Measurements from ENCODE around the gene XRCC3. TPM values are rescaled to one million over a fixed set of nuclear protein-coding genes. Genes with fewer than 3 reads are reported as not detected.

XRCC3 gene
- polyA plus RNA-seq, 3 donors = 0.66 to 8.1 (median 2.0) TPM

- Histone ChIP-seq H2AFZ (ENCODE audit: insufficient read depth, low read depth, low read length, poor library complexity, severe bottlenecking) (no peak overlapping the region), H3K36me3 (replicated peaks in 1 of 2; ENCODE audit: control insufficient read depth in 1 of 2, insufficient read depth in 2 of 2, low read length in 2 of 2) (peaks cover 83 to 99% of the 10 kb centered on the region in 2 donors), H3K4me2 (replicated peaks; ENCODE audit: extremely low read depth, low read length, poor library complexity, severe bottlenecking) (no peak overlapping the region), H3K9me3 (replicated peaks in 1 of 2; ENCODE audit: control insufficient read depth in 1 of 2, insufficient read depth in 1 of 2, low read length in 2 of 2) (no peaks in the 10 kb centered on the region), H3K27ac (ENCODE audit: low read depth in 1 of 2, low read length in 2 of 2) (no peak overlapping the region), H3K9ac (ENCODE audit: insufficient read depth, low read length, poor library complexity, severe bottlenecking) (no peak overlapping the region), H3K4me1 (ENCODE audit: control insufficient read depth in 1 of 2, insufficient read depth in 2 of 2, low read length in 2 of 2) (no peaks in the 10 kb centered on the region), H3K4me3 (replicated peaks in 1 of 3; ENCODE audit: low read depth in 2 of 3, low read length in 3 of 3) (no peak overlapping the region), H3K79me2 (ENCODE audit: insufficient read depth, low read length) (peaks cover 2% of the 10 kb centered on the region), H3K27me3 (ENCODE audit: control insufficient read depth in 2 of 2, insufficient read depth in 2 of 2, low read length in 2 of 2) (no peaks in the 10 kb centered on the region), H4K20me1 (ENCODE audit: insufficient read depth, low read length) (peaks cover 65% of the 10 kb centered on the region)
- no peak overlapping the region for H3K4me3 Mint-ChIP-seq
- peaks cover 68 to 96% of the 10 kb centered on the region in 2 donors for H3K36me3 Mint-ChIP-seq
- no peaks in the 10 kb centered on the region for H3K27me3 Mint-ChIP-seq (ENCODE audit: low read depth in 3 of 3)
- TF ChIP-seq, protein P1, sequence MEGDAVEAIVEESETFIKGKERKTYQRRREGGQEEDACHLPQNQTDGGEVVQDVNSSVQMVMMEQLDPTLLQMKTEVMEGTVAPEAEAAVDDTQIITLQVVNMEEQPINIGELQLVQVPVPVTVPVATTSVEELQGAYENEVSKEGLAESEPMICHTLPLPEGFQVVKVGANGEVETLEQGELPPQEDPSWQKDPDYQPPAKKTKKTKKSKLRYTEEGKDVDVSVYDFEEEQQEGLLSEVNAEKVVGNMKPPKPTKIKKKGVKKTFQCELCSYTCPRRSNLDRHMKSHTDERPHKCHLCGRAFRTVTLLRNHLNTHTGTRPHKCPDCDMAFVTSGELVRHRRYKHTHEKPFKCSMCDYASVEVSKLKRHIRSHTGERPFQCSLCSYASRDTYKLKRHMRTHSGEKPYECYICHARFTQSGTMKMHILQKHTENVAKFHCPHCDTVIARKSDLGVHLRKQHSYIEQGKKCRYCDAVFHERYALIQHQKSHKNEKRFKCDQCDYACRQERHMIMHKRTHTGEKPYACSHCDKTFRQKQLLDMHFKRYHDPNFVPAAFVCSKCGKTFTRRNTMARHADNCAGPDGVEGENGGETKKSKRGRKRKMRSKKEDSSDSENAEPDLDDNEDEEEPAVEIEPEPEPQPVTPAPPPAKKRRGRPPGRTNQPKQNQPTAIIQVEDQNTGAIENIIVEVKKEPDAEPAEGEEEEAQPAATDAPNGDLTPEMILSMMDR (IDR thresholded peaks at IDR 0.05) = no peak
- DNase-seq = no peak
- no CpG with 5 or more reads among the region's 4 CpGs for WGBS (ENCODE audit: insufficient coverage)
- intact Hi-C loops (cut with micrococcal nuclease) = no loop called here
- H3K27ac Mint-ChIP-seq = no peak overlapping the region
- H3K4me1 Mint-ChIP-seq = peaks cover 3% of the 10 kb centered on the region
- H3K9me3 Mint-ChIP-seq = no peaks in the 10 kb centered on the region
Measured at GRCh38 chr14:103667671-103668070, 47.6 kb downstream of the XRCC3 start.

DNA sequence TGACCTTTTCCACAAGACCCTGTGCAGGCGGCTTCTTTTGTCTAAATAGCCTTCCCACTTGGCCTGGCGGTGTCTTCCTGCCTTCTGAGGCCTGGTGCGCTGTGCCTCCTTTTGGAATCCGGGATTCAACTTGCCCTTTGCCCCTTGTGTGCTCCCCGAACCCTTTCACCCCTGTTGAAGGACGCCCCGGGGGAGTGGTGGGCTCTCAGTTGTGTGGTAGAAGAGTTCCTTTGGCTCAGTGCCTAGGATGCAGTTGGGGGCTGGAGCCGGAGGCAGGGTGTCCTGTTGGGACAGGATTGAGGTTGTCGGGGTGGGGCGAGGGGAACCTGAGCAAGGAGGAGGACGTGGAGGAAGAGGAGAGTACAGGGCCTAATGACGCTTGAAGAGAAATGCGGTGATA, 51.7 kb downstream of the XRCC3 start:
- intact Hi-C loops (cut with micrococcal nuclease) = no loop called here
- no peak overlapping the region for H3K4me3 ChIP-seq (replicated peaks in 1 of 3; ENCODE audit: low read depth in 2 of 3, low read length in 3 of 3)
- H3K4me1 Mint-ChIP-seq = peaks cover 3% of the 10 kb centered on the region
- no peaks in the 10 kb centered on the region for H3K27me3 ChIP-seq (ENCODE audit: control insufficient read depth in 2 of 2, insufficient read depth in 2 of 2, low read length in 2 of 2)
- WGBS (ENCODE audit: insufficient coverage) = no CpG with 5 or more reads among the region's 13 CpGs
- peaks cover 59 to 99% of the 10 kb centered on the region in 2 donors for H3K36me3 Mint-ChIP-seq
- H3K27me3 Mint-ChIP-seq (ENCODE audit: low read depth in 3 of 3) = no peaks in the 10 kb centered on the region
- no peaks in the 10 kb centered on the region for H3K4me1 ChIP-seq (ENCODE audit: control insufficient read depth in 1 of 2, insufficient read depth in 2 of 2, low read length in 2 of 2)
- no peak overlapping the region for H3K9ac ChIP-seq (ENCODE audit: insufficient read depth, low read length, poor library complexity, severe bottlenecking)
- no peaks in the 10 kb centered on the region for H3K9me3 Mint-ChIP-seq
- no peak overlapping the region for H3K4me3 Mint-ChIP-seq
- H2AFZ ChIP-seq (ENCODE audit: insufficient read depth, low read depth, low read length, poor library complexity, severe bottlenecking) = no peak overlapping the region
- H3K9me3 ChIP-seq (replicated peaks in 1 of 2; ENCODE audit: control insufficient read depth in 1 of 2, insufficient read depth in 1 of 2, low read length in 2 of 2) = no peaks in the 10 kb centered on the region
- peaks cover 82 to 100% of the 10 kb centered on the region in 2 donors for H3K36me3 ChIP-seq (replicated peaks in 1 of 2; ENCODE audit: control insufficient read depth in 1 of 2, insufficient read depth in 2 of 2, low read length in 2 of 2)
- TF ChIP-seq, protein P1 (IDR thresholded peaks at IDR 0.05) = no peak
- H3K27ac ChIP-seq (ENCODE audit: low read depth in 1 of 2, low read length in 2 of 2) = no peak overlapping the region
- no peak for DNase-seq
- peaks cover 19% of the 10 kb centered on the region for H3K79me2 ChIP-seq (ENCODE audit: insufficient read depth, low read length)
- H3K27ac Mint-ChIP-seq = peak overlapping the region in 6 of 7 donors; percentile 46 to 83 (median 70)
- no peak overlapping the region for H3K4me2 ChIP-seq (replicated peaks; ENCODE audit: extremely low read depth, low read length, poor library complexity, severe bottlenecking)
- H4K20me1 ChIP-seq (ENCODE audit: insufficient read depth, low read length) = peaks cover 87% of the 10 kb centered on the region
